Activated naive CD4-positive, alpha-beta T cell treated with anti-CD3 and anti-CD28 coated beads, Interleukin-2, amount 50 U/mL, for 72 hours (primary cell): ENCODE results near the gene RRBP1. TPM values are rescaled to one million over a fixed set of nuclear protein-coding genes. Genes with fewer than 3 reads are reported as not detected.

ENCODE experiments used
- ATAC-seq, 2 donors: fragments of 150-1000 bp; cut with Tn5 transposase; 2 replicates each; pipeline ENCODE4 v1.10.0; 2021; ENCODE audit warnings: mild to moderate bottlenecking in 2 of 2, moderate library complexity in 2 of 2
- DNase-seq, 2 donors: peaks; one replicate each; pipeline ENCODE4 v3.0.0; 2021 to 2022; ENCODE audit warnings: low spot score in 2 of 2
- H3K27ac Mint-ChIP-seq, 2 donors: one replicate each; pipeline ENCODE4 v1.8.0; 2022; ENCODE audit warnings: mild to moderate bottlenecking in 2 of 2, mixed read lengths in 2 of 2
- H3K36me3 Mint-ChIP-seq, 2 donors: one replicate each; pipeline ENCODE4 v1.8.0; 2022; ENCODE audit warnings: mixed read lengths in 2 of 2
- H3K9me3 Mint-ChIP-seq, 2 donors: one replicate each; pipeline ENCODE4 v1.8.0; 2022; ENCODE audit warnings: mixed read lengths in 2 of 2
- total RNA-seq, 2 donors: library from RNA; stranded (reverse); gene quantifications; one replicate each; pipeline ENCODE4 v1.2.3, GENCODE V29; 2022

Gene RRBP1
- total RNA-seq, 2 donors from 2014 or later, result 23.4 to 38.1 TPM

GRCh38 chr20:17608701-17609497 lies 73.1 kb downstream of the RRBP1 start:
- no peak for DNase-seq
- H3K9me3 Mint-ChIP-seq, result no peaks in the 10 kb centered on the region
- peaks cover 6 to 7% of the 10 kb centered on the region in 2 donors for H3K36me3 Mint-ChIP-seq
- no peak for ATAC-seq
- H3K27ac Mint-ChIP-seq, result peak overlapping the region in 1 of 2 donors; percentile 45

DNA sequence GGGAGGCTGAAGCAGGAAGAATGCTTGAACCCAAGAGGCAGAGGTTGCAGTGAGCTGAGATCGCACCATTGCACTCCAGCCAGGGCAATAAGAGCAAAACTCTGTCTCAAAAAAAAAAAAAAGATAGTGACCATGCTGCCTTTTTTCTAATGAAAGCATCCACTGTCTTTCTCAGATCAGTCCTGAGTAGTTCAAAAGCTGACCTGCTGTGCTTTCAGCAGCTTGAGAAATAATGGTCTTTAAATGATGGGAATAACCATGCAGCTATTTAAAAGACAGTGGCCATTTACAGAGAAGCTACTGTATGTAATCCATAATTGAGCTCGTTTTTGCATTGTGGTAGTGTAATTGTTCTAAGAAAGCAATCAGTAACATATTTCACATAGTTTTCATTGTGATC lies 76.0 kb downstream of the RRBP1 start:
- Mint-ChIP-seq H3K9me3 (no peaks in the 10 kb centered on the region), H3K36me3 (peaks cover 6 to 7% of the 10 kb centered on the region in 2 donors), H3K27ac (no peak overlapping the region)
- no peak for ATAC-seq
- no peak for DNase-seq

DNA sequence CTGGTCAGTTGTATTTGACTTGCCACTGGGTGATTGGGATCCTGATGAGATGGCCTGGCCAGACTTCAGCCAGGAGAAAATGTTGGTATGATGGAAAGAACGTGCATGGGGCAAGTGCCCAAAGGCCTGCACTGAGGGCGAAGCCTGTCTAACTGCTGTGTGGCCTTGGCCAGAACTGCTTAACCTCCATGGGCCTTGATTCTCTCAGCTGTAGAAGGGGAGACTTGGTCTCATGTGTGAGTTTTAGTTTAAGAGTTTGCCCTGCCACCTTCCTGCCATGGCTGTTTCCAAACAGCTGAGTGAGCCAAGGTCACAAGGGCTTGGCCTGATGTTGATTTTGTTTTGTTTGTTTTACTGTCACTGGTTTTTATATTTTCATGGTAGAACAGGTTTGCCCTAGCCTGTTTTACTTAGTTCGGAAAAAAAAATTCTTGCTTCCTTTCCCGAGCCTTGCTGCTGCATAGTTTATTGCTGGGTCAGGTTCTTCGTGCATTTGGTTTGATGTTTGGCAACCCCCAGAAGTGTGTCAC lies 76.8 kb downstream of the RRBP1 start:
- Mint-ChIP-seq H3K9me3 (no peaks in the 10 kb centered on the region), H3K36me3 (peaks cover 4 to 5% of the 10 kb centered on the region in 2 donors), H3K27ac (no peak overlapping the region)
- no peak for ATAC-seq
- no peak for DNase-seq

DNA sequence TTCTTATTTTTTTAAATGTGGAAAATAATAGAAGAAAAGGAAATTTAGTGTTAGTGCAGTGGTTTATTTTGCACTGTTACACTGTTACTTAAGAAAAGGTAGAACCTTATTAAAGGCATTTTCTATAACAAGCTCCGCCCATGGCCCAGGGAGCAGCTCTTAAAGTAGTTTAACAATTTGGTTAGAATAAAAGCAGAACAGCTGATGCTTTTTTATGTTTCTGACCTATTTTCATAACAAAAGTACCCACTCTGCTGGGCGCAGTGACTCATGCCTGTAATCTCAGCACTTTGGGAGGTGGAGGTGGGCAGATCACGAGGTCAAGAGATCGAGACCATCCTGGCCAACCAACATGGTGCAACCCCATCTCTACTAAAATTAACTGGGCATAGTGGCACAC lies 79.5 kb downstream of the RRBP1 start:
- Mint-ChIP-seq H3K27ac (no peak overlapping the region), H3K9me3 (no peaks in the 10 kb centered on the region), H3K36me3 (no peaks in the 10 kb centered on the region)
- DNase-seq (no peak), ATAC-seq (no peak)

- ATAC-seq, result no peak
- DNase-seq, result no peak
- H3K9me3 Mint-ChIP-seq, result no peaks in the 10 kb centered on the region
- no peak overlapping the region for H3K27ac Mint-ChIP-seq
- no peaks in the 10 kb centered on the region for H3K36me3 Mint-ChIP-seq
These were observed 80.1 kb downstream of the RRBP1 start for GRCh38 chr20:17601957-17602356.

- no peak overlapping the region for H3K27ac Mint-ChIP-seq
- H3K36me3 Mint-ChIP-seq, result peaks cover 0 to 6% of the 10 kb centered on the region in 2 donors
- ATAC-seq (no peak), DNase-seq (no peak)
- no peaks in the 10 kb centered on the region for H3K9me3 Mint-ChIP-seq
These were observed 84.0 kb downstream of the RRBP1 start for GRCh38 chr20:17598013-17598550.

DNA sequence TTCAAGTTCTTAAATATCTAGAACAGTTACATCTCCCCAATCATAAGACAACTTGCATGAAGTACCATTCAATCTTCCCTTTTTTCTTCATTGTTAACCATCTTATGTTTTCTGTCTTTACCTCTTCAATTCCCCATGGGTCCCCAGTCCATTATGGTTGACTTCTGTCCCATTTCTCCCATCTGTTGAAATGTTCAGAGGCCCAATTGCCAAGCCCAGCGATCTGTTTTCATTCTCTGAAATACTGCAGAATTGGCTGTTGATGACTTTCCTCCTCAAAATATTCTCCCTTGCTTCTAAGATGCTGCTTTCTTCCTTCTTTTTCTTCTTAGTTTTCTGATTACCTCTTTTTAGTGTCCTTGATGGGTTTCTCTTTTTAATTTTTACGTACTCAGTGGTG lies 86.2 kb downstream of the RRBP1 start:
- Mint-ChIP-seq H3K36me3 (peaks cover 0 to 6% of the 10 kb centered on the region in 2 donors), H3K27ac (no peak overlapping the region)
- DNase-seq, result no peak

GRCh38 chr20:17594443-17594842 lies 87.6 kb downstream of the RRBP1 start:
- peaks cover 0 to 6% of the 10 kb centered on the region in 2 donors for H3K36me3 Mint-ChIP-seq
- ATAC-seq, result no peak
- no peaks in the 10 kb centered on the region for H3K9me3 Mint-ChIP-seq
- no peak for DNase-seq
- H3K27ac Mint-ChIP-seq, result no peak overlapping the region

More for the DNA sequence above, 86.2 kb downstream of the RRBP1 start:
- H3K9me3 Mint-ChIP-seq, result no peaks in the 10 kb centered on the region
- no peak for ATAC-seq

- Mint-ChIP-seq H3K36me3 (peaks cover 0 to 6% of the 10 kb centered on the region in 2 donors), H3K9me3 (no peaks in the 10 kb centered on the region), H3K27ac (no peak overlapping the region)
- no peak for ATAC-seq
- DNase-seq, result no peak
These were observed 88.1 kb downstream of the RRBP1 start for GRCh38 chr20:17593902-17594301.

DNA sequence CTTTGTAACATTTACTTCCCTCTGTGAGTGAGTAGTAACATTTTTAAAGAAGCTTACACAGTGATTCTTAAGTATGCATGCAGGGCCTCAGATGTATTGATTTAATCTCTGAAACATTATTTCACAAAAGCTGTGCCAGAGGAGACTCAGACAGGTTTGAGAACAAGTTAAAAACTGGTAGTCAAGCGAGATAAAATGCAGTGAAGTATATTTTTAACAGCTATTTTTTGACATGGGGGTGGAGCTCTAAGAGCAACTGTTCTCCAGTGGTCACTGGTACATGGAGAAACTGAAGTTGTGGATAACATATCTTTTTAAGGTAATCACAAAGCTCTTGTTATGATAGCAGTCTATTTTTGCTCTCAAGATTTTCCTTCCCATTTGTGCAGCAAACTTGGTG lies 91.8 kb downstream of the RRBP1 start:
- Mint-ChIP-seq H3K9me3 (no peaks in the 10 kb centered on the region), H3K27ac (no peak overlapping the region), H3K36me3 (no peaks in the 10 kb centered on the region)
- no peak for DNase-seq
- no peak for ATAC-seq

DNA sequence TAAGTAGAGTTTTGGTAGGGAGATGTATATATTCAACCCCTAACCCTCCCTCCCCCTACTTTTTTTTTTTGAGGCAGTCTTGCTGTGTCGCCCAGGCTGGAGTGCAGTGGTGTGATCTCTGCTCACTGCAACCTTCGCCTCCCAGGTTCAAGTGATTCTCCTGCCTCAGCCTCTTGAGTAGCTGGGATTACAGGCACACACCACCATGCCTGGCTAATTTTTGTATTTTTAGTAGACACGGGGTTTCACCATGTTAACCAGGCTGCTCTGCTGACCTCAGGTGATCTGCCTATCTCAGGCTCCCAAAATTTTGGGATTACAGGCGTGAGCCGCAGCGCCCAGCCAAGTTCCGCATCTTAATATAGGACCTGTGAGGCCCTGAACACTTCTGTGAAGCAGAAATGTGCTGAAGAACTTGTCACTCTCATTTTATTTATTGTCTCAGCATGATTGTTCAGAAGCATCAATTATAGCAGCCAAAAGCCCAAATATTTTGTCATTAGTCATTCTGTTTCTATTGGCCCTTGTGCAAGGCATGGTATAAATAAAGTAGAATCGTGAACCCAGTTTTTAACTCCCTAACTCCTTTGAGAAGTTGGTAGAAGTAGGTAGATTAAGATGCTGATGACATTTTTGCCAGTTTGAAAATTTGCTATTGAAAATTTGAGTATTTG lies 92.7 kb downstream of the RRBP1 start:
- Mint-ChIP-seq H3K9me3 (no peaks in the 10 kb centered on the region), H3K27ac (peak overlapping the region in 1 of 2 donors; percentile 9)

GRCh38 chr20:17587824-17588223 lies 94.2 kb downstream of the RRBP1 start:
- H3K36me3 Mint-ChIP-seq, result no peaks in the 10 kb centered on the region
- H3K9me3 Mint-ChIP-seq, result no peaks in the 10 kb centered on the region
- no peak for DNase-seq
- H3K27ac Mint-ChIP-seq, result no peak overlapping the region
- no peak for ATAC-seq

More for the DNA sequence above, 92.7 kb downstream of the RRBP1 start:
- DNase-seq (no peak), ATAC-seq (no peak)
- no peaks in the 10 kb centered on the region for H3K36me3 Mint-ChIP-seq

GRCh38 chr20:17587148-17587547 lies 94.9 kb downstream of the RRBP1 start:
- no peak overlapping the region for H3K27ac Mint-ChIP-seq
- ATAC-seq, result no peak
- no peak for DNase-seq
- no peaks in the 10 kb centered on the region for H3K9me3 Mint-ChIP-seq
- H3K36me3 Mint-ChIP-seq, result no peaks in the 10 kb centered on the region

DNA sequence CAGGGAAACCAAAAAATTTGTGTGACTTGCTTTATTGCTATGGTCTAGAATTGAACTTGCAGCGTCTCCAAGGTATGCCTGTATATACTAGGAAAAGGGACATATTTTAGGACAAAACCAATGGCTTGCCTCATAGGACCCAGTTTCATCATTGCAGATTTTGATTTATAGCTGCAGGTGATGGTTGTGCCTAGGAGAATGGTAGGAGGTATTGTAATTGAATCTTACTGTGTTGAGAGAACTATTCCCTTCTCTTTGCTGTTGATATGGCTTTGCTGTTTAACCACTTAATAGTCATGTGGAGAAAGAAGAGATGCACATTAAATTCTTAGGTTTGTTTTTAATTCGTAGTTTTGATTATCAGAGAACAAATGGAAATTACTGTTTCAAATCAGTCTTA lies 95.8 kb downstream of the RRBP1 start:
- H3K9me3 Mint-ChIP-seq, result no peaks in the 10 kb centered on the region
- DNase-seq (no peak), ATAC-seq (no peak)
- no peaks in the 10 kb centered on the region for H3K36me3 Mint-ChIP-seq
- H3K27ac Mint-ChIP-seq, result no peak overlapping the region

- ATAC-seq, result no peak
These were observed 97.4 kb downstream of the RRBP1 start for GRCh38 chr20:17584689-17585088.

DNA sequence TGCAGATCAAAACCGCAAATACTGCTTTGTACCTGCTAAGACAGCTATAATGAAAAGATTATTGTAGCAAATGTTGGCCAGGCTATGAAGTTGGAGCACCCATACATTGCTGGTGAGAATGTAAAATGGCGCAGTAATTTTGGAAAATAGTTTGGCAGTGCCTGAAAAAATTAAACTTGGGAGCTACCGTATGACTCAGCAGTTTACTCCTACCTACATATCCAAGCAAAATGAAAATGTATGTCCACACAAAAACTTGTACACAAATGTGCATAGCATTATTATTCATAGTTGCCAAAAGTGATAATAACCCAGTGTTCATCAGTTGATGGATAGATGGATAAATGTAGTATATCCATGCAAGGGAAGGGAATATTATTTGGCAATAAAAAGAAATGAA lies 98.9 kb downstream of the RRBP1 start:
- Mint-ChIP-seq H3K36me3 (no peaks in the 10 kb centered on the region), H3K9me3 (no peaks in the 10 kb centered on the region), H3K27ac (no peak overlapping the region)
- DNase-seq, result no peak
- ATAC-seq, result no peak

More at GRCh38 chr20:17584689-17585088, 97.4 kb downstream of the RRBP1 start:
- no peak overlapping the region for H3K27ac Mint-ChIP-seq
- no peaks in the 10 kb centered on the region for H3K36me3 Mint-ChIP-seq
- DNase-seq, result no peak
- no peaks in the 10 kb centered on the region for H3K9me3 Mint-ChIP-seq

DNA sequence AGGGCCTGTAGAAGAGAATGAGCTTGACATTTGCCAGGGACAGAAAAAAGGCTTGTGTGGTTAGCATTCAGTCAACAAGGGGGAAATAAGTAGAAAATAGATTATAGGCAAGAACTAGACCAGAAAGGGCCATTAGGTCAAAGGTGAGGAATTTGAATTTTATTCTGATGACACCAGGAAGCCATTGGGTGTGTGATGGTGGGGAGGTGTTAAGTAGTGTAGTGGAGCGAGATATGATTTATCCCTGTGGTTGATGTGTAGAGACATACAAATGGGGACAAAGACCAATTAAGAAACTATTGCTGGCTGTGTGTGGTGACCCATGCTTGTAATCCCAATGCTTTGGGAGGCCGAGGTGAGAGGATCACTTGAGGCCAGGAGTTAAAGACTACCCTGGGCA lies 101.1 kb downstream of the RRBP1 start:
- DNase-seq (no peak), ATAC-seq (no peak)
- H3K36me3 Mint-ChIP-seq, result no peaks in the 10 kb centered on the region
- H3K27ac Mint-ChIP-seq, result no peak overlapping the region
- no peaks in the 10 kb centered on the region for H3K9me3 Mint-ChIP-seq
